CD4-positive, alpha-beta T cell treated with Interferon alpha-2 for 1 hour (primary cell): ENCODE measurements around the gene AKAP6.

Experiments used
- DNase-seq, 2 donors: peaks; one replicate each; pipeline ENCODE4 v3.0.0-alpha.2; 2020 to 2022

Gene AKAP6

DNA sequence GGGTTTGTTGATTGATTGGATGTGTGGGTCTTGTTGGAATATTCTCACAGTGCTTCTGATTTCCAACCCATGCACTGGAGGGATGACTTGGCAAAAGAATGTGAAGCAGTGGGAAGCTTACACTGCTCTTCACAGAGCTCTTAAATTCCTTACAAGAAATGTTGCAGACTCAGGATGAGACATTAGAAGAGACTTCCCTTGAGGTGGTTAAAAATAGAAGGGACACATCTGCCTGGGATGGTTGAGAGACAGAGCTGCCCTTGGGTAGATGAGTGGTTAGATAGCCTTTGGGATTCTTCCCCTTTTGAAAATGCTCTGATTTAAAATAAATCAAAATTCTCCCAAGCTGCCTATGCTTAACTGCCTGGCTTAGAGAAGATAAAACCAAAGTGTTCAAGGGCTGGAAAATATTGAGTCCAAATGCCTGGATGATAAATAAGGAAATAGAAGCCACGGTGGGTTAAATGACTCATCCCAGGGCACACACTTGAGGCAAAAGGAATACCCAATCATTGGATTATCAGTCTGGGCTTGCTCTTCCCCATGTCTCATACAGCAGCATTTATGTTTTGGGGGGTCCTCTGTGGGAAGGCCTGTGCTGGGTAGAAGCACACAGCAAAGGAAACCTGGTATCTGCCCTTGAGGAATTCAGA, 264.3 kb downstream of the AKAP6 start:
- no peak for DNase-seq

GRCh38 chr14:32594766-32595165, 265.7 kb downstream of the AKAP6 start:
- no peak for DNase-seq

GRCh38 chr14:32595497-32595896, 266.4 kb downstream of the AKAP6 start:
- no peak for DNase-seq

DNA sequence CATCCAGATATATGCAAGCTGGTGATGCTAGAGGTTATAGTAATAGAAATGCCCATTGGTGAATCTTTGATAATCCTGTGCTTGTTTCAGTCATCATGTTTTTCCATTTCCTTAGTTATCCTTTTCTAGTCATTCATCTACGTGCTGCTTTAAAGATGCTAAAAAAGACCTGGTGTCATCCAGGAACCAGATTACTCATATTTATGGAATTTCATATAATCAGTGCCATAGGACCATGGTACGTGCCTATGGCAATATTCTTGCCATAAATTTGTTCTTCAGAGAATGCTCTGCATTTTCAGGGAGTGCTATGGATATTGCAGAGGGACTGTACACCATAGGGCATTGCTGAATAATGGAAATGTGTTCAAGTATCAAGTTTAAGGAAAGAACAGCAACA, 267.3 kb downstream of the AKAP6 start:
- DNase-seq = no peak

DNA sequence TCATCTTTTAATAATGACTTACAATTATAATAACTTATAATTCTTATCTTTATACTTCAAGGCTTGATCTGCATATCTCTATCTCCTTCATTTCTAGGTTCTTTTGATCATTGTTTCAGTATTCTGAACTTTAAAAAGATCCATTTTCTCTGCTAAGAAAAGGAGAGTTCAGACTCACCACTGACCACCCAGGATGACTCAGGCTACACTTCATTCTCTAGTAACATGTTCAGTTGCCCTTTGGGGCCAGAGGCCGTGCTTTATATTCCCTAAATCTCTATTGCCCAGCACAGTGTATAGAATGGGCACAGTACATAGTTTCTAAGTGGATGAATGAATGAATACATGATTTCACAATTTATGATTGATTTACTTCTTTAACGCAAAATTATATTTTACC, 268.7 kb downstream of the AKAP6 start:
- no peak for DNase-seq

DNA sequence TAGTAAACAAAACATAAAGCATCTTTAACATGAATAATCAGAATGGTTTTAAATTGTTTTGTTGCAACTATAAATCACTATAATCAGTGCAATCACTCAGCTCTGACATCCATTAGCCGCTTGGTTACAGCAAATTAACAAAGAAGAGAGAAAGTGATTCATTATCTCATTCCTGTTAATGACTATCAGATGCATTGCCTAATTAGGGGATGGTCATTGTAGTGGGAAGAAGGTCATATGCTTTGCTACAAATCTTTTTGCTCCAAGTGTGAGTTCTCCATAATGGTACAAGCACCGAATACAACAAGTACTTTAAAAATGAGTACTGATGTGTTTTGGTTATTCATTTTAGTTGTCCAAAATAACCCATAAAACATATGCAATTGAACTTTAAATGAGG, 272.0 kb downstream of the AKAP6 start:
- DNase-seq = no peak

DNA sequence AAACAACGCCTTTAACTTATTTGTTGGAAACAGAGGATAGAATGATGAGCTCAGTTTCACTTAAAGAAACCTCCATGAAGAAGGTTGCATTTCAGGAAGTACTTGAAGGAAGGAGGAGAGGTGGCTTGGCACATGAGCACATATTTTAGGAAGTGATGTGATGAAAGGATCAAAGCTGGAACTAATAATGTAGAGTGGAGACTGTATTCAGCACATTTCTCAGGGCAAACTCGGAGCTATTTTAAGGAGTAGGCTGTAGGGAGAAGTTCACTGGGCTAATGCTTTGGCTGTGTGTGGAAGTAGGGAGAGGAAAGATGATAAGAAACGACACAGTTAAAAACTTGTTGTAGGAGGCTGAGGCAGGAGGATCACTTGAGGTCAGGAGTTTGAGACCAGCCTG, 272.8 kb downstream of the AKAP6 start:
- DNase-seq = no peak

- DNase-seq = no peak
Observed at GRCh38 chr14:32602699-32603098, 273.6 kb downstream of the AKAP6 start.

GRCh38 chr14:32603992-32604565, 275.0 kb downstream of the AKAP6 start:
- no peak for DNase-seq

DNA sequence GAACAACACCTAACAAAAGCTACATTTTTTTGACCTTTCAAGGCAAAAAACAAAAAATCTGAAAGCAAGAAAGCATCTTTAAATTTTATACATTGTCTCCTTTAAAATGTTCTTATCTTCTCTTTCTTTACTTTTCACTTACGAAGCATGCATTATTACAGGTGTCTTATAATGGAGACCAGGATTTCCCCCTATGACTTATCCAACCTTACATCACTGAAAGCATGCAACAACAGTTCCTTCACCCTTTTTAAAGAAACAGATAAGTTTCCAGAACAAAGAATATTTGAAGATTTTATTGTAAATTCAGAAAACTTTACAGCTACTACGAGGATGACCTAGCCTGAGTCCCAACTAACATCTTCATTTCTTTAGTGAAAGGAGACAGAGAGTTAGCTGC, 277.2 kb downstream of the AKAP6 start:
- DNase-seq = no peak

- DNase-seq = no peak
Observed at GRCh38 chr14:32607399-32607798, 278.3 kb downstream of the AKAP6 start.

DNA sequence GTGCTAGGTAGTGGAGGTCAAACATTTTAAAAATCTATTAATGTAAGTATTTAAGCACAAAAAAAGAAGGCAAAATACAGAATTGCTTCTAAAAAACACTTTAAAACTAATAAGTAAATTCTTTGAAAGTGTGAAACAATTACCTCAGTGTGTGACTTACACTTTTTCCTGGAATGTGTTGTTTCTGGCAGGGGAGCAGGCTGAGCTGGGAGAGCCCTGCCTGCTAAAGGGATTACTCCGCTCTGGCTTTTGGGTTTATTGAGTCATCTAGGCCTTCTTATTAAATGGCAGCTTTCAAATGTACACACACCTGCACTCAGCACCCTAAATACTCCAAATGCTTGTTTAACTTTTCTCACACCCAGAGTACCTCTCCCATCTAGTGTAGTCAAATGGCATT, 279.8 kb downstream of the AKAP6 start:
- no peak for DNase-seq

DNA sequence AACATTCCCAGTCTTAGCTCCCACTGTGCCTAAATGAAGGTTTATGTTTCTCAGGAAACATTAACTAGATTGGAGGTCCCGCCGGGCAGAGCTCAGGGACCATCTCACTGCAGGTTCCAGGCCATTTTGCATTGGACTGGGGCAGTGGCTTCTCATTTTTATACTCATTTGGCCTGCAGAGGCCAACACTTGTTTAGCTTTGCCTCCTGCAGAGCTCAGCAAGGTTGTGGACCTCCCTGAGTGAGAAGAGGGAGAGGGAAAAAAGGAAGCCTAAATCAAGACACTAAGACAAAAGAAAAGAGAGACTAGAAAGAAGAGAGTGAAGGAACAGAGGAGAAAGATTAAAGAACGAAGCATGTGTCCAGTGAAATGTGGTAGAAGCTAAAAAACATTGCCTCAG, 280.3 kb downstream of the AKAP6 start:
- no peak for DNase-seq

DNA sequence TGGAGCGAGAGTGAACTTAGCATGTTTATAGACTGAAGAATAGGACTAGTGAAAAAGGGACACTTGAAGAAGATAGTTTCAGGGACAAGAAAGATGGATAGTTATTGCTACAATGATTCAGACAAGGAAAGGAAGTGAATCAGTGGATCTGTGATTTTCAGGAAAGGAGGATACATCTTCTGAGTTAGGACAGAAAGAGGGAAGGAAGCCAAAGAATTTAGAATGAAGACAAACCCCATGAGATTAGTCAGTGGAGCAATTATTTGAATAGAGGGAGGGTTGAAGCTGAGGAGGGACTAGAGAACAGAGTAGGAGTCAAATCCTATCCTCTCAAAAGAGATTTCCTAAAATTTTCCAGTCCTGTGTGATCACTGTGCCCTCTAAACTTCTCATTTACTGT, 282.7 kb downstream of the AKAP6 start:
- DNase-seq = no peak

DNA sequence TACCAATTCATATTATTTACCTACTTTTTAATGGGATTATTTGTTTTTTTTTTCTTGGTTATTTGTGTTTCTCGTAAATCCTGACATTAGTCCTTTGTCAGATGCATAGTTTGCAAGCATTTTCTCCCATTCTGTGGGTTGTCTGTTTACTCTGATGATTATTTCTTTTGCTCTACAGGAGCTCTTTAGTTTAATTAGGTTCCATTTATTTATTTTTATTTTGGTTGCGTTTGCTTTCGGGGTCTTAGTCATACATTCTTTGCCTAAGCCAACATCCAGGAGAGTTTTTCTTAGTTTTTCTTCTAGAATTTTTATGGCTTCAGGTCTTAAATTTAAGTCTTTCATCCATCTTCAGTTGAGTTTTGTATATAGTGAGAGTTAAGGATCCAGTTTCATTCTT, 289.9 kb downstream of the AKAP6 start:
- no peak for DNase-seq

- no peak for DNase-seq
Observed at GRCh38 chr14:32620303-32620702, 291.2 kb downstream of the AKAP6 start.

- DNase-seq = no peak
Observed at GRCh38 chr14:32620724-32621123, 291.6 kb downstream of the AKAP6 start.

DNA sequence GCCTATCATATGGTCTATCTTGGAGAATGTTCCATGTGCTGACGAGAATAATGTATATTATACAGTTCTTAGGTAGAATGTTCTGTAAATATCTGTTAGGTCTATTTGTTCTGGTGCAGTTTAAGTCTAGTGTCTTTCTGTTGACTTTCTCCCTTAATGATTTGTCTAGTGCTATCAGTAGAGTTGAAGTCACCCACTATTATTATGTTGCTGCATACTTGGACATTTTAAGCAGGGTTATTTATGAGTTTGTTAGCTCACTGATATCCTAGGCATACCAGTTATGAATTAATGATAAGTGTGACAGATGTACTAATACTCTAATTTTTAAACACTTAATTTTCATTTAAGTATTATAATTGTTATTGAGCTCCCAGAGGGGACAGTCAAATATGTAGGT, 292.5 kb downstream of the AKAP6 start:
- DNase-seq = no peak

DNA sequence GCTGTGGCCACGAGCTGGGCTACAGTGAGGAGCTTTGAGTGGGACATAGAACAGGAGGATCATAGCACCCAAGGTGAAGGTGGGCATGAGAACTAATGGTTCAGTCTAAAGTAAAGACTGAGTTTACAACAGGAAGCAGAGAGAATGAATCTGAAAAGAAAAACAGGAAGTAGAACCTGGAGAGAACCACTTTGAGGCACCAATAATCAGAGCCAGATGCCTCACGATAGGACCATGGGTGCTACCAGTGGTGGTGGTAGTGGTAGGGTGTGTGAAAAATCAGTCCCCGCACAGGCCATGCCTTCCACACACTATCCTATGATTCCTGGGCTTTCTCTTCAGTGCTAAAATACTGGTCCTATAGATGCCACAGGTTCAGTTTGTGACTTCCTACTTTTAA, 293.6 kb downstream of the AKAP6 start:
- no peak for DNase-seq

DNA sequence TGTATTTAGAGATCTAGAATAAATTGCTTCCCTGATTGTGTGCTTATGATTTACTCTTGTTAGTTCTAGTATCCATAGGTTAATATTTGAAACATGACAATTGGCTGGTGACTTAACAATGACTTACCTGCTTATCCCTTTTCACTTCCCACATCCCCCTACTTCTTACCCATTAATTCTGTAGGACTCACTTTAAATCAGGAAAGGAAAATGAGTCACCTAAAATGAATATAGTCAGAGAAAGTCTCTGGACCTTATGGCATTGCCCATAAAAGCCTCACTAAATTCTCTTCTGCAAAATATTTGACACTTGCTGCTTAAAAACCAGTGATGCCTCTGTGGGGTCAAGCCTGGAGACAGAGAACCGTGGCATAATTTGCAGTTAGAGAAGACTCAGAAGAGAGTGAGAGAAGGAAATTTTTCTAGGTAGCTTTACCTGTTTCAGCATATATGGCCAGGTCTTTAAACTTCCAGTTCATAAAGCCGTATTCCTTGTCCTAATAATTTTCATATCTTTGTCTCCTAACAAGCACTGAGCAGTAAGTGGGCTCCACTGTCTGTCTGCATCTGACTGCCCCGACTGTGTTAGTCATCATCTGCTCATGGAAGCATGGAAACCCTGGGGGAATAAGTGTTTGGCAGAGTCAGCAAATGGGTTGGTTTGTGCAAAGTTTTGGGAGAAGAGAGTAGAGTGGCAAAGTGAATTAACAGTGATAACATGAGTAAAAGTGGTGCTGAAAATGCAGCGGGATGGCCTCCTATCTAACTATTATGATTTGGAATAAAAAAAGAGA, 294.4 kb downstream of the AKAP6 start:
- DNase-seq = no peak

- no peak for DNase-seq
Observed at GRCh38 chr14:32625211-32625610, 296.1 kb downstream of the AKAP6 start.

DNA sequence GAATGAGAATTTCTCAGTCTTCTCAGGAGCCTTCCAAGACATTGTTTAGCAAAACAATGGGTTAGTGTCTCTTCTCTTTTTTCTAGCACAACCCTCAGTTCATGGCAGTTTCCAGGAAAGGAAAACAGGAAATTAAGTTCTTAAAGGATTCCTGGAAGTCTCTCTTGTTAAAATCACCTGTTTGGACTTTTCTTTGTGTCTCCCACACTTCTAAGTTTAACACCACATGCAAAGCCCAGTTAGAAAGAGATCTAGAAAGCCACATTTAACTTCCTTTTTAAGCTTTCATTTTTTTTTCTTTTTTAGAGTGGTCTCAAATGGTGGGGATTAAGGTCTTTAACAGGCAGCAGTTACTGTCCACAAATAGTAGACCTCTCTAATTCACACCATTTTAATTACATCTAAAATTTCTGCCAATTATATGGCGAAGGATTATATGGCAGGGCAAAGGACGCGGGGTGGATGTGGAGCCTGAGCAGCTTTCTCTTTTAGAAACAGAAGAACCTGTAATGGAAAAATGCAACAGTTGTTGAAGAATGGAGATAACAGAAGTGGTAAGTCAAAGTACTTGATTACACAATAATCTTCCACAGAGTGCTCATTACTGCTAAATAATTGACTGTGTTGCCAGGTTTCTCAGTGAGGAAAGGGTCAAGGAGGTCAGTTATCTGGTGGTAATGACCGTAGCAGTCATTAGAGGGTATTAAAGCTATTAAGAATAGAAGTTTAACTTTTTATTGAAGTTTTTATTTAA, 298.6 kb downstream of the AKAP6 start:
- DNase-seq = no peak

GRCh38 chr14:32629236-32629635, 300.1 kb downstream of the AKAP6 start:
- DNase-seq = no peak

- DNase-seq = no peak
Observed at GRCh38 chr14:32630701-32631100, 301.6 kb downstream of the AKAP6 start.
